H1 (cell line): ENCODE measurements around the gene DGAT2. TPM values are rescaled to one million over a fixed set of nuclear protein-coding genes. Genes with fewer than 3 reads are reported as not detected.

Source experiments
- CTCF ChIA-PET: fragments of 300-600 bp; sonication (Branson Sonifier 250); formaldehyde crosslinking; loops from one replicate; lab custom pipeline; 2021; ENCODE audit not compliant: partially characterized antibody; lab: Charles Lee
- POLR2A ChIA-PET: fragments of 300-600 bp; sonication (Branson Sonifier 250); formaldehyde crosslinking; loops from one replicate; lab custom pipeline; 2021; ENCODE audit warnings: inconsistent platforms; ENCODE audit not compliant: partially characterized antibody; lab: Charles Lee
- DNase-seq, 2 experiments: peaks; one replicate each; pipeline versions ENCODE4 v3.0.0 to v3.0.0-alpha.2; 2010 to 2022; ENCODE audit warnings: low spot score in 2 of 2, low read depth in 1 of 2, mixed read lengths in 1 of 2
- FAIRE-seq: peaks from 2 replicates; lab custom pipeline; 2011; peaks lifted over from hg19 to GRCh38; lab: Jason Lieb, UNC
- H2AFZ ChIP-seq: 2 replicates; pipeline ENCODE4 v1.8.1; 2012; ENCODE audit warnings: low read length, inconsistent platforms
- H2AK5ac ChIP-seq: 2 replicates; pipeline ENCODE4 v1.6.1; 2013; ENCODE audit warnings: low read depth, low read length
- H2BK120ac ChIP-seq: replicated peaks from 2 replicates; pipeline ENCODE3; 2013; ENCODE audit warnings: low read depth, low read length, inconsistent platforms
- H2BK12ac ChIP-seq: 2 replicates; pipeline ENCODE4 v1.6.1; 2013; ENCODE audit warnings: low read depth, low read length
- H2BK15ac ChIP-seq: 2 replicates; pipeline ENCODE4 v1.6.1; 2013; ENCODE audit warnings: low read length
- H2BK20ac ChIP-seq: 2 replicates; pipeline ENCODE4 v1.6.1; 2013; ENCODE audit warnings: low read length
- H2BK5ac ChIP-seq: 2 replicates; pipeline ENCODE4 v1.6.1; 2013; ENCODE audit warnings: low read depth, low read length
- H3K14ac ChIP-seq: 2 replicates; pipeline ENCODE4 v1.6.1; 2013; ENCODE audit warnings: inconsistent platforms; ENCODE audit not compliant: insufficient read length
- H3K18ac ChIP-seq: 2 replicates; pipeline ENCODE4 v1.6.1; 2013; ENCODE audit warnings: low read length; ENCODE audit errors: extremely low read depth
- H3K23ac ChIP-seq: 2 replicates; pipeline ENCODE4 v1.6.1; 2013; ENCODE audit warnings: inconsistent platforms; ENCODE audit not compliant: insufficient read length
- H3K23me2 ChIP-seq: 2 replicates; pipeline ENCODE4 v1.6.1; 2013; ENCODE audit warnings: low read depth, low read length
- H3K27ac ChIP-seq: 2 replicates; pipeline ENCODE4 v1.6.1; 2011; ENCODE audit warnings: low read depth, low read length, inconsistent platforms
- H3K27me3 ChIP-seq, 4 experiments: replicated peaks in 1 of 4; 1 replicate in 1 of 4; 2 replicates in 3 of 4; pipeline versions ENCODE4 v1.6.1 to v1.8.1; 2011 to 2013; ENCODE audit warnings: low read length in 3 of 4, mild to moderate bottlenecking in 3 of 4, inconsistent platforms in 2 of 4, mixed read lengths in 2 of 4, moderate library complexity in 1 of 4; ENCODE audit not compliant: control insufficient read depth in 3 of 4, insufficient read depth in 3 of 4; ENCODE audit errors: extremely low read depth in 1 of 4
- H3K36me3 ChIP-seq, 4 experiments: 2 replicates each; pipeline versions ENCODE4 v1.6.1 to v1.8.1; 2011 to 2013; ENCODE audit warnings: mild to moderate bottlenecking in 4 of 4, low read length in 3 of 4, moderate library complexity in 2 of 4, control low read depth in 1 of 4, inconsistent platforms in 1 of 4; ENCODE audit not compliant: insufficient read depth in 4 of 4, control insufficient read depth in 2 of 4
- H3K4ac ChIP-seq: replicated peaks from 2 replicates; pipeline ENCODE3; 2013; ENCODE audit warnings: low read length, low read depth, mixed read lengths, inconsistent platforms; ENCODE audit not compliant: insufficient read length
- H3K4me1 ChIP-seq, 4 experiments: replicated peaks in 1 of 4; 1 replicate in 1 of 4; 2 replicates in 3 of 4; pipeline versions ENCODE4 v1.6.1 to v1.8.1; 2011 to 2013; ENCODE audit warnings: low read length in 3 of 4, inconsistent platforms in 2 of 4, mixed read lengths in 1 of 4; ENCODE audit not compliant: insufficient read depth in 4 of 4, control insufficient read depth in 3 of 4
- H3K4me2 ChIP-seq, 2 experiments: 2 replicates each; pipeline versions ENCODE4 v1.6.1 to v1.8.1; 2011 to 2013; ENCODE audit warnings: low read depth in 2 of 2, low read length in 2 of 2, control low read depth in 1 of 2, inconsistent platforms in 1 of 2, mild to moderate bottlenecking in 1 of 2; ENCODE audit not compliant: insufficient read depth in 1 of 2
- H3K4me3 ChIP-seq, 4 experiments: fragments of 200-600, 300-600 bp in 1 of 4; sonication (generic), shearing (Covaris generic), sonication (Bioruptor Twin) in 1 of 4; 2 replicates each; pipeline versions ENCODE4 v1.5.1 to v1.8.1; 2011 to 2016; ENCODE audit warnings: low read length in 4 of 4, low read depth in 3 of 4, control low read depth in 2 of 4, inconsistent platforms in 2 of 4, mild to moderate bottlenecking in 2 of 4, mixed read lengths in 1 of 4, moderate library complexity in 1 of 4; ENCODE audit not compliant: insufficient read depth in 2 of 4; ENCODE audit errors: extremely low read depth in 1 of 4
- H3K56ac ChIP-seq: replicated peaks from 2 replicates; pipeline ENCODE3; 2013; ENCODE audit warnings: low read depth, mild to moderate bottlenecking, mixed read lengths, low read length, inconsistent platforms; ENCODE audit not compliant: insufficient read length
- H3K79me1 ChIP-seq: 2 replicates; pipeline ENCODE4 v1.6.1; 2013; ENCODE audit warnings: low read depth, low read length, control low read depth
- H3K79me2 ChIP-seq, 2 experiments: 2 replicates each; pipeline versions ENCODE4 v1.6.1 to v1.8.1; 2012 to 2013; ENCODE audit warnings: low read length in 2 of 2, mild to moderate bottlenecking in 2 of 2, inconsistent platforms in 1 of 2; ENCODE audit not compliant: insufficient read depth in 2 of 2, control insufficient read depth in 1 of 2
- H3K9ac ChIP-seq, 4 experiments: replicated peaks in 1 of 4; 1 replicate in 1 of 4; 2 replicates in 3 of 4; pipeline versions ENCODE4 v1.6.1 to v1.8.1; 2011 to 2013; ENCODE audit warnings: low read depth in 3 of 4, low read length in 3 of 4, control low read depth in 2 of 4, mild to moderate bottlenecking in 2 of 4, moderate library complexity in 2 of 4, inconsistent platforms in 1 of 4; ENCODE audit errors: extremely low read depth in 1 of 4
- H3K9me3 ChIP-seq, 2 experiments: 2 replicates each; pipeline versions ENCODE4 v1.6.1 to v1.8.1; 2012 to 2013; ENCODE audit warnings: mild to moderate bottlenecking in 2 of 2, moderate library complexity in 2 of 2, control low read depth in 1 of 2, inconsistent platforms in 1 of 2, low read depth in 1 of 2, low read length in 1 of 2, mixed read lengths in 1 of 2; ENCODE audit not compliant: insufficient read depth in 2 of 2
- H4K20me1 ChIP-seq, 2 experiments: replicated peaks in 1 of 2; 2 replicates each; pipeline versions ENCODE3 to v1.8.1; 2011 to 2013; ENCODE audit warnings: inconsistent platforms in 2 of 2, low read length in 2 of 2, mild to moderate bottlenecking in 1 of 2; ENCODE audit not compliant: insufficient read depth in 2 of 2, control insufficient read depth in 1 of 2
- H4K5ac ChIP-seq: 2 replicates; pipeline ENCODE4 v1.6.1; 2013; ENCODE audit warnings: low read length, low read depth, mixed read lengths, inconsistent platforms; ENCODE audit not compliant: insufficient read length
- H4K8ac ChIP-seq: 2 replicates; pipeline ENCODE4 v1.8.0; 2013; ENCODE audit warnings: mild to moderate bottlenecking, moderate library complexity, low read length, inconsistent platforms; ENCODE audit not compliant: insufficient read depth; ENCODE audit errors: extremely low read depth
- H4K91ac ChIP-seq: replicated peaks from 2 replicates; pipeline ENCODE3; 2013; ENCODE audit warnings: low read length, mixed read lengths, inconsistent platforms; ENCODE audit not compliant: insufficient read length
- CBX8 ChIP-seq: fragments of 300-800, 300-1000 bp; sonication (generic); IDR thresholded peaks from 2 replicates; pipeline ENCODE4 v1.7.1; 2016; ENCODE audit warnings: low read depth, low read length, borderline replicate concordance
- SP1 ChIP-seq: IDR thresholded peaks from 2 replicates; pipeline ENCODE4 v1.6.1; 2011; ENCODE audit warnings: low read depth, low read length
- WGBS, 2 experiments: shearing (Covaris generic) in 1 of 2; methylation state at CpG; one replicate each; pipeline versions ENCODE4 v1.1.6 to v1.1.7; 2013 to 2015; ENCODE audit warnings: low lambda C conversion rate in 2 of 2, mixed read lengths in 2 of 2, inconsistent platforms in 1 of 2, low coverage in 1 of 2, missing lambda C conversion rate in 1 of 2; ENCODE audit not compliant: insufficient replicate concordance in 2 of 2, insufficient coverage in 1 of 2, insufficient read length in 1 of 2; ENCODE audit errors: extremely low coverage in 1 of 2, missing lambda C conversion rate in 1 of 2; 5-methylcytosine and 5-hydroxymethylcytosine counted together
- polyA plus RNA-seq, 7 experiments: library from polyadenylated mRNA; depleted of rRNA in 3 of 7; stranded (reverse) in 5 of 7; unstranded in 2 of 7; fragments of >200 nt in 5 of 7; fragments of 200-250 nt in 2 of 7; gene quantifications; 1 replicate in 5 of 7; 2 replicates in 1 of 7; 4 replicates in 1 of 7; pipeline versions ENCODE4 v1.2.1 to v1.2.3, GENCODE V29; 2011 to 2013; ENCODE audit warnings: missing spikeins in 2 of 7, mixed read lengths in 2 of 7
- total RNA-seq: library from RNA; stranded (reverse); fragmentation: NEBNext Ultra II Directional; extraction: Animal tissue kit (Norgen Biotek cat#: 25700); gene quantifications from 2 replicates; pipeline ENCODE4 v1.2.1, GENCODE V29; 2021

The DGAT2 gene
- total and polyA plus RNA-seq, 2 of the 8 experiments (the other 6 are each of a cell fraction or from before 2014, with no cell fraction given), result 3.2 to 5.9 TPM

DNA sequence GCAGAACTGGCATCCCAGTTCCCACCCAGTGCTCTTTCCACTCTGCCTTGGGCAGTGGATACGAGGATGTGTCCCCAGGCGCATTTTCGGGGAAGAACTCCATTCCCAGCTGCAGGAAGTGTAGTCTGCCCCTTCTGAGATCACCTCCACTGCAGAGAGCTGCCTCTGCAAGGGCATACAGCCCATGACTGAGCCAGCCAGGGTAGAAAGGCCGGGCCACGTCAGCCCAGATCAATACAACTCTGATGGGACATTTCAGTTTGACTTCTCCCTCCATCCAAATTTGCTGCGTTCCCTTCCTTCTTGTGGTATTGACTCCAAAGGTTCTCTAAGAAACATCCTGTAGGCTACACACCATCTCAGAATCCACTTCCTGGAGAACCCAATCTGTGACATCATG, 31.3 kb upstream of the DGAT2 start:
- H3K4me2 ChIP-seq, result no peak overlapping the region
- H3K79me1 ChIP-seq, result no peaks in the 10 kb centered on the region
- no peak overlapping the region for H3K18ac ChIP-seq
- H3K56ac ChIP-seq, result no peak overlapping the region
- H3K4ac ChIP-seq, result no peak overlapping the region
- no peak overlapping the region for H4K8ac ChIP-seq
- no peaks in the 10 kb centered on the region for H3K36me3 ChIP-seq
- no peak overlapping the region for H2AFZ ChIP-seq
- no peak overlapping the region for H2AK5ac ChIP-seq
- H2BK5ac ChIP-seq, result no peak overlapping the region
- no peak overlapping the region for H4K91ac ChIP-seq
- no peak overlapping the region for H2BK12ac ChIP-seq
- H4K20me1 ChIP-seq, result no peaks in the 10 kb centered on the region
- no peak for DNase-seq
- H3K14ac ChIP-seq, result no peak overlapping the region
- no peaks in the 10 kb centered on the region for H3K23me2 ChIP-seq
- no peak overlapping the region for H2BK15ac ChIP-seq
- no peaks in the 10 kb centered on the region for H3K9me3 ChIP-seq
- no peak for FAIRE-seq
- no peak overlapping the region for H3K27ac ChIP-seq
- no peak overlapping the region for H3K23ac ChIP-seq
- no peaks in the 10 kb centered on the region for H3K4me1 ChIP-seq
- H2BK120ac ChIP-seq, result no peak overlapping the region
- no peaks in the 10 kb centered on the region for H3K79me2 ChIP-seq
- H2BK20ac ChIP-seq, result no peak overlapping the region
- 81% methylated on average over 6 of the region's 6 CpGs; no CpG with 5 or more reads in 1 of the 2 experiments for WGBS, 2 experiments
- no peak overlapping the region for H3K4me3 ChIP-seq
- ChIA-PET POLR2A (interaction anchor here (0.7 kb wide), 1 partner anchor 163 kb away, joined by 3 read pairs; no protein-coding TSS in a partner anchor), CTCF (interaction anchor here (2.6 kb wide), 1 partner anchor 14 kb away, joined by 11 read pairs; no protein-coding TSS in a partner anchor)
- TF ChIP-seq SP1 (no peak), CBX8 (no peak)
- no peak overlapping the region for H3K9ac ChIP-seq
- H3K27me3 ChIP-seq, result no peaks in the 10 kb centered on the region; a peak in 1 of 7 replicates
- no peak overlapping the region for H4K5ac ChIP-seq
